Measurements from ENCODE around the gene GRIP2. TPM values are rescaled to one million over a fixed set of nuclear protein-coding genes. Genes with fewer than 3 reads are reported as not detected.
A peak's percentile ranks its signal among the peaks of the same experiment; 100 is the strongest.

The GRIP2 gene
- total RNA-seq, 1 donor from 2014 or later, result 39.3 TPM

GRCh38 chr3:14465425-14465824 lies 74.7 kb downstream of the GRIP2 start:
- intact Hi-C loops (cut with DNase I), result loop anchor here (5.0 kb wide), 2 partner anchors 568 to 808 kb away; no protein-coding TSS in a partner anchor
- DNase-seq (ENCODE audit: missing footprints), result no peak
- ATAC-seq, result no peak

GRCh38 chr3:14464521-14464920 lies 75.6 kb downstream of the GRIP2 start:
- ATAC-seq (no peak), DNase-seq (ENCODE audit: missing footprints) (no peak)
- intact Hi-C loops (cut with DNase I), result no loop called here

GRCh38 chr3:14464141-14464465 lies 76.0 kb downstream of the GRIP2 start:
- intact Hi-C loops (cut with DNase I), result no loop called here
- DNase-seq (ENCODE audit: missing footprints) (no peak), ATAC-seq (no peak)

GRCh38 chr3:14463330-14464140 lies 76.6 kb downstream of the GRIP2 start:
- no peak for DNase-seq (ENCODE audit: missing footprints)
- ATAC-seq, result no peak
- intact Hi-C loops (cut with DNase I), result no loop called here

- no peak for DNase-seq (ENCODE audit: missing footprints)
- intact Hi-C loops (cut with DNase I), result no loop called here
Observed at GRCh38 chr3:14462738-14463137, 77.4 kb downstream of the GRIP2 start.

GRCh38 chr3:14461748-14462324 lies 78.3 kb downstream of the GRIP2 start:
- DNase-seq (ENCODE audit: missing footprints) (no peak), ATAC-seq (peak; percentile 45)
- intact Hi-C loops (cut with DNase I), result loop anchor here (1.0 kb wide), 1 partner anchor 201 kb away; no protein-coding TSS in a partner anchor

More at GRCh38 chr3:14462738-14463137, 77.4 kb downstream of the GRIP2 start:
- no peak for ATAC-seq

GRCh38 chr3:14461006-14461747 lies 79.0 kb downstream of the GRIP2 start:
- ATAC-seq, result no peak
- intact Hi-C loops (cut with DNase I), result loop anchor here (1.0 kb wide), 1 partner anchor 200 kb away; no protein-coding TSS in a partner anchor

GRCh38 chr3:14460342-14461005 lies 79.7 kb downstream of the GRIP2 start:
- peak; percentile 93 for ATAC-seq
- peak; percentile 83 for DNase-seq (ENCODE audit: missing footprints)
- intact Hi-C loops (cut with DNase I), result loop anchor here (1.0 kb wide), 1 partner anchor 199 kb away; no protein-coding TSS in a partner anchor

More at GRCh38 chr3:14461006-14461747, 79.0 kb downstream of the GRIP2 start:
- DNase-seq (ENCODE audit: missing footprints), result no peak

- ATAC-seq, result no peak
- DNase-seq (ENCODE audit: missing footprints), result no peak
- intact Hi-C loops (cut with DNase I), result no loop called here
Observed at GRCh38 chr3:14459787-14460186, 80.4 kb downstream of the GRIP2 start.

- no peak for ATAC-seq
- no peak for DNase-seq (ENCODE audit: missing footprints)
- intact Hi-C loops (cut with DNase I), result no loop called here
Observed at GRCh38 chr3:14459384-14459783, 80.8 kb downstream of the GRIP2 start.

GRCh38 chr3:14458434-14459275 lies 81.5 kb downstream of the GRIP2 start:
- intact Hi-C loops (cut with DNase I), result no loop called here
- ATAC-seq, result no peak
- no peak for DNase-seq (ENCODE audit: missing footprints)

- DNase-seq (ENCODE audit: missing footprints) (no peak), ATAC-seq (no peak)
- intact Hi-C loops (cut with DNase I), result no loop called here
Observed at GRCh38 chr3:14457999-14458398, 82.1 kb downstream of the GRIP2 start.

GRCh38 chr3:14457481-14457880 lies 82.7 kb downstream of the GRIP2 start:
- ATAC-seq (no peak), DNase-seq (ENCODE audit: missing footprints) (no peak)
- intact Hi-C loops (cut with DNase I), result no loop called here

- intact Hi-C loops (cut with DNase I), result no loop called here
- no peak for ATAC-seq
Observed at GRCh38 chr3:14456794-14457193, 83.3 kb downstream of the GRIP2 start.

GRCh38 chr3:14455571-14456317 lies 84.4 kb downstream of the GRIP2 start:
- DNase-seq (ENCODE audit: missing footprints) (no peak), ATAC-seq (no peak)
- intact Hi-C loops (cut with DNase I), result no loop called here

More at GRCh38 chr3:14456794-14457193, 83.3 kb downstream of the GRIP2 start:
- DNase-seq (ENCODE audit: missing footprints), result no peak

- DNase-seq (ENCODE audit: missing footprints) (no peak), ATAC-seq (no peak)
Observed at GRCh38 chr3:14454639-14455310, 85.4 kb downstream of the GRIP2 start.

More at GRCh38 chr3:14454639-14455310, 85.4 kb downstream of the GRIP2 start:
- intact Hi-C loops (cut with DNase I), result no loop called here
